ENCODE data around the gene CYLD.

DNA sequence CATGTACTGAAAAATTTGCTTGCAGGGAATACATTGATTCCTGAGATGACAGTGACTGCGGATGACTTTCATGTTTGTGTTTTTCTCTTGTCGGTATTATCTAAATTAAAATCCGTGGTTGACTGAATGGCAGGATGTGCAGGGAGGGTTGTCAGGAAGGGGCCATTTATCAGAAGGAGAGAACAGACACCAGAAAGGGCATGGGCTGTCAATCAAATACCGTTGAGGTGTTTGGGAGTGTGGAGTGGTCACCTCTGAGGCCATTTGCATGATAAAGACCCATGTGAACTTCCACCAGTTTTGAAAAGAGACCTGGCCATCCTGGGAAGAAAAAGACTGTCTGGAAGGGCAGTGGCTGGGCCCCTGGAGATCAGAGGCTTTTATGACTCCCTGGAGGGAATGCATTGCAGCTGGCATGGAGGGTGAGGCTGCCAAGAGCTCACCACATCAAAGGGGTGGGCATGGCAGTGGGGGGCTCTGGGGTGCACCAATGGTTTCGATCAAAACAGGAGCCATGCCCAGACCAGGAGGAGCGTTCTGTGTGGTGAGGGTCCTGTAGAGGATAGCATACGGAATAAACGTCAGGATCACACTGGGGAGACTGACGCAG, 67.1 kb downstream of the CYLD start:
- no peak for TF ChIP-seq POLR2A (IDR thresholded peaks at IDR 0.05)
- TF ChIP-seq, protein P1, sequence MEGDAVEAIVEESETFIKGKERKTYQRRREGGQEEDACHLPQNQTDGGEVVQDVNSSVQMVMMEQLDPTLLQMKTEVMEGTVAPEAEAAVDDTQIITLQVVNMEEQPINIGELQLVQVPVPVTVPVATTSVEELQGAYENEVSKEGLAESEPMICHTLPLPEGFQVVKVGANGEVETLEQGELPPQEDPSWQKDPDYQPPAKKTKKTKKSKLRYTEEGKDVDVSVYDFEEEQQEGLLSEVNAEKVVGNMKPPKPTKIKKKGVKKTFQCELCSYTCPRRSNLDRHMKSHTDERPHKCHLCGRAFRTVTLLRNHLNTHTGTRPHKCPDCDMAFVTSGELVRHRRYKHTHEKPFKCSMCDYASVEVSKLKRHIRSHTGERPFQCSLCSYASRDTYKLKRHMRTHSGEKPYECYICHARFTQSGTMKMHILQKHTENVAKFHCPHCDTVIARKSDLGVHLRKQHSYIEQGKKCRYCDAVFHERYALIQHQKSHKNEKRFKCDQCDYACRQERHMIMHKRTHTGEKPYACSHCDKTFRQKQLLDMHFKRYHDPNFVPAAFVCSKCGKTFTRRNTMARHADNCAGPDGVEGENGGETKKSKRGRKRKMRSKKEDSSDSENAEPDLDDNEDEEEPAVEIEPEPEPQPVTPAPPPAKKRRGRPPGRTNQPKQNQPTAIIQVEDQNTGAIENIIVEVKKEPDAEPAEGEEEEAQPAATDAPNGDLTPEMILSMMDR (IDR thresholded peaks at IDR 0.05): no peak
- no peak for TF ChIP-seq POLR2AphosphoS5 (IDR thresholded peaks at IDR 0.05)
- TF ChIP-seq EP300 (IDR thresholded peaks at IDR 0.05; ENCODE audit: low read depth): no peak

All from transverse colon (tissue), 4 donors.